BJ (cell line): ENCODE measurements around the gene REPIN1. TPM values are rescaled to one million over a fixed set of nuclear protein-coding genes. Genes with fewer than 3 reads are reported as not detected.

ENCODE experiments used
- CTCF ChIA-PET: fragments of 350-600 bp; formaldehyde crosslinking; extraction: SDS; loops from one replicate; lab custom pipeline; 2021; ENCODE audit warnings: antibody characterized with exemption, inconsistent platforms; lab: Yijun Ruan, JAX
- POLR2A ChIA-PET: fragments of 300-600 bp; sonication (Branson Sonifier 250); formaldehyde crosslinking; extraction: SDS; loops from one replicate; lab custom pipeline; 2021; ENCODE audit warnings: antibody characterized with exemption; lab: Charles Lee
- DNase-seq: peaks from one replicate; pipeline ENCODE4 v3.0.0-alpha.2; 2011; ENCODE audit warnings: low read depth
- H3K27me3 ChIP-seq: 2 replicates; pipeline ENCODE4 v1.6.0; 2011; ENCODE audit warnings: low read length; ENCODE audit not compliant: control insufficient read depth, insufficient read depth
- H3K36me3 ChIP-seq: 2 replicates; pipeline ENCODE4 v1.5.1; 2011; ENCODE audit warnings: low read length; ENCODE audit not compliant: control insufficient read depth, insufficient read depth
- H3K4me3 ChIP-seq: 2 replicates; pipeline ENCODE4 v1.5.1; 2011; ENCODE audit warnings: low read depth, mild to moderate bottlenecking, control low read depth, low read length
- CTCF ChIP-seq: IDR thresholded peaks from 2 replicates; pipeline ENCODE4 v1.5.1; 2011; ENCODE audit warnings: low read depth, mild to moderate bottlenecking, control low read depth, inconsistent platforms, low read length, moderate library complexity; ENCODE audit not compliant: insufficient read depth
- polyA plus RNA-seq: library from polyadenylated mRNA; depleted of rRNA; stranded (reverse); fragments of >200 nt; gene quantifications from 2 replicates; pipeline ENCODE4 v1.2.3, GENCODE V29; 2011; rRNA removed

REPIN1 gene
- polyA plus RNA-seq, 1 experiment, result 65.7 TPM

- ChIA-PET POLR2A (no interaction called here), CTCF (interaction anchor here (0.7 to 2.0 kb wide), 8 partner anchors 8 to 57 kb away, joined by 3 to 6 read pairs (median 4); no protein-coding TSS in a partner anchor)
- Histone ChIP-seq H3K36me3 (no peaks in the 10 kb centered on the region), H3K27me3 (no peaks in the 10 kb centered on the region), H3K4me3 (no peak overlapping the region)
- TF ChIP-seq CTCF, result no peak
- no peak for DNase-seq
Measured at GRCh38 chr7:150417863-150418262, 49.2 kb downstream of the REPIN1 start.

- ChIA-PET CTCF (interaction anchor here (0.5 to 2.1 kb wide), 6 partner anchors 9 to 344 kb away, joined by 3 to 7 read pairs (median 4); no protein-coding TSS in a partner anchor), POLR2A (no interaction called here)
- DNase-seq, result no peak
- no peak for TF ChIP-seq CTCF
- H3K36me3 ChIP-seq, result no peaks in the 10 kb centered on the region
- H3K4me3 ChIP-seq, result no peak overlapping the region
- H3K27me3 ChIP-seq, result no peaks in the 10 kb centered on the region
Measured at GRCh38 chr7:150420242-150420641, 51.6 kb downstream of the REPIN1 start.

- no peak for DNase-seq
- TF ChIP-seq CTCF, result peak; percentile 87
- ChIA-PET POLR2A (no interaction called here), CTCF (interaction anchor here (0.6 to 2.1 kb wide), 16 partner anchors 9 to 81 kb away, joined by 3 to 10 read pairs (median 4); partner anchors contain the start of gene REPIN1)
- Histone ChIP-seq H3K4me3 (no peak overlapping the region), H3K27me3 (0 out of 2 replicates have a peak, but pooled peaks cover 2% of the 10 kb centered on the region), H3K36me3 (no peaks in the 10 kb centered on the region)
Measured at GRCh38 chr7:150420987-150421674, 52.5 kb downstream of the REPIN1 start.

GRCh38 chr7:150421831-150422230 is 53.2 kb downstream of the REPIN1 start:
- Histone ChIP-seq H3K27me3 (0 out of 2 replicates have a peak, but pooled peaks cover 2% of the 10 kb centered on the region), H3K36me3 (no peaks in the 10 kb centered on the region), H3K4me3 (no peak overlapping the region)
- no peak for TF ChIP-seq CTCF
- DNase-seq, result no peak
- CTCF ChIA-PET, result interaction anchor here (0.6 to 2.0 kb wide), 17 partner anchors 10 to 136 kb away, joined by 3 to 10 read pairs (median 4); partner anchors contain the start of gene REPIN1
- POLR2A ChIA-PET, result no interaction called here

Other genes with a start within 250 kb of the REPIN1 start
- gene LRRC61, start 45.5 kb upstream of the REPIN1 start, polyA plus RNA-seq, result 0.56 and 0.85 TPM in 2 replicates
- gene ACTR3C, start 45.3 kb upstream of the REPIN1 start, polyA plus RNA-seq, result 0.60 and 0.91 TPM in 2 replicates
- 6.3 and 7.2 TPM in 2 replicates for gene RARRES2, start 27.2 kb upstream of the REPIN1 start, polyA plus RNA-seq
- gene ZNF775, start 10.5 kb downstream of the REPIN1 start, polyA plus RNA-seq, result 1.6 and 2.1 TPM in 2 replicates
- gene GIMAP8, start 81.8 kb downstream of the REPIN1 start, polyA plus RNA-seq, result not detected in 2 replicates
- not detected in 2 replicates for gene GIMAP7, start 146.1 kb downstream of the REPIN1 start, polyA plus RNA-seq
- gene GIMAP4, start 198.6 kb downstream of the REPIN1 start, polyA plus RNA-seq, result not detected in 2 replicates